GM13976 (cell line): ENCODE measurements around the gene CACNB4.

ENCODE experiments used
- DNase-seq: peaks from one replicate; pipeline ENCODE4 v3.0.0; 2012; ENCODE audit warnings: low spot score
- CTCF ChIP-seq: IDR thresholded peaks from 2 replicates; pipeline ENCODE4 v1.5.1; 2012; ENCODE audit warnings: borderline replicate concordance, mild to moderate bottlenecking; ENCODE audit not compliant: insufficient read depth; ENCODE audit errors: extremely low read depth, missing control alignments, control extremely low read depth
- in situ Hi-C: fragments of 300-500 bp; cut with MboI; formaldehyde crosslinking; loops from one replicate; pipeline ENCODE4 v1.12.0; 2022; ENCODE audit warnings: low sequenced_read_pairs, mixed read lengths, inconsistent platforms; ENCODE audit not compliant: unreplicated experiment

The CACNB4 gene

DNA sequence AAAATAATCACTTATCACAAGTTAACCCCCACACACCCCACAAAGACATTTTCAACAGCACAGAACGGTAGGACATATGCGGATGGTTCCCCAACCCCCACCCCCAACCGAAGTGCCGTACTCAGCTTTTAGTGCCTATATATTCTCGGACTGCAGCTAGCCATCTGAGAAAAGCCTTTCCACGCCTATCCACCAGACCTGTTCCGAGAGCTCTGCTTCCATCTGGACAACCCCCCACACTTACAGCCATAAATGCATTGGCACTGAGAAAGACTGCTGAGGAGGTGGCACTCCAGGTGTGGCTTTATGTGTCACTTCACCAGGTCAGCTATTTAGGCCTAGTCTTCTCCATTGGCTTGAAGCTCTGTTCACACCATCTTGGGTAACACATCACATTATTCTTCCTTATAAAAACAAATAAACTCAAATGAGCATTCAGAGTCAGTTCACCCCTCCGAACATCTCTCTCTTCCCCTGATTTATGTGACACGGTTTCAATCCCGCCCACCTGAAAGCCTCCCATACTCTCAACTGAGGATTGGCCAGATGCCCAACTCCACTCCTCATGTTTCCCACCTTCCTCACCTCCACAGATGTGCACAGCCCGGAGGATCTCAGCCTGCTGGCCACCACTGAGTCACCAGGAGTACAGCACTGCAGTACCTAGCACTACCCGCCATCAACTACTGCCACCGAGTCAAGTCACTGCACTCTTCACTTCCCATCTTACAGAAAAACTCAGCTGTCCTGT, 127.4 kb downstream of the CACNB4 start:
- in situ Hi-C loops, result no loop called here
- no peak for DNase-seq
- no peak for TF ChIP-seq CTCF

DNA sequence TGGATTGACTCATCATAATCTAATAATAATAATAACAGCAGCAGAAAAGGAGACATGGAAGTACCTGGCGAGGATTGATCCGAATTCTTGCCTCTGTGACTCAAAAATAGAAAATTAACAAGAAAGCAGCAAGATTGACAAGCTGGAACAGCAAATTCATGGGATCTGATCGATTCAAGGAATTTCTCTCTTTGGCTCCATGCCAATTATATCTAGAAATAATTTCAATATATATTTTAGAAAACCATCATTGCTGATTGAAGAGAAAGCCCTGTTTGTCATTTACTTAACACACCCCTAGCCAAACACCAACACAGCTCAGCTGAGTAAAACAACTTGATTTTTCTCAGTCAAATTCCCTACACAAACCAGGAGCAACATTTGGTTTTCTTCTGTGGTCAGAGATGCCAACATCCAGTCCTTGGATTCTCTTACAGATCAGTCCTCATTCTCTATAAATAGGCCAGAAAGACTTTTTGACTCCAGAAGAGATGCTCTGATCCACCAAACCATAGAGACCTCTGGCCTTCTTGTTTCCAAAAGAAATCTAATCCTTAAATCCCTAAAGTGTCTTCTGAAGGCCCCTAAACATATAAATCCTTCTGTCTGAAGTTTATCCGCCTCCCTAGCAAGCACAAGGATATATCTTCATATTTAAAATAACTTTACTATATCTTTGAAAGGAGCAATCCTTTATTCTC, 129.9 kb downstream of the CACNB4 start:
- TF ChIP-seq CTCF, result no peak
- no peak for DNase-seq
- in situ Hi-C loops, result no loop called here

GRCh38 chr2:151967829-151968722, 130.8 kb downstream of the CACNB4 start:
- no peak for TF ChIP-seq CTCF
- in situ Hi-C loops, result no loop called here
- DNase-seq, result no peak

- DNase-seq, result no peak
- in situ Hi-C loops, result no loop called here
- no peak for TF ChIP-seq CTCF
Measured at GRCh38 chr2:151965884-151966283, 133.0 kb downstream of the CACNB4 start.

- no peak for TF ChIP-seq CTCF
- DNase-seq, result no peak
- in situ Hi-C loops, result no loop called here
Measured at GRCh38 chr2:151961558-151961957, 137.3 kb downstream of the CACNB4 start.

DNA sequence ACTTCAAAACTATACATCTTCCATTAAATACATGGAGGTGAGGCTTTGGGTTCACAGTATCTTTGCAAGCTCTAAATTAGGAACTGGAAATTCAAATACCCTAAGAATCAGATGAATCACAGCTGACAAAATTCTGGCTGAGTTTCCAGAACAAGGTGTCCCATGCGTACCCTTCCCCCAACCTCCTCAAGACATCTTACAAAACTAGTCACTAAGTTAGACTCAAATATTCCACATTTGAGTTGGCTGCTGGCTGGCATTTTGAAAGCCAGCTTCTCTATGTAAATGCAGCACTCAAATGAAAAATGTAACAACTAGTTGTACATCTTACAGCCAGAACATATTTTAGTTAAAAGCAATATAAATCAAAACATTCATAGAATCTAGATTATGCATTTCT, 139.6 kb downstream of the CACNB4 start:
- no peak for TF ChIP-seq CTCF
- in situ Hi-C loops, result no loop called here

More for the DNA sequence above, 139.6 kb downstream of the CACNB4 start:
- no peak for DNase-seq
